CD4-positive, CD25-positive, alpha-beta regulatory T cell (primary cell): ENCODE results near the gene CSMD2. TPM values are rescaled to one million over a fixed set of nuclear protein-coding genes. Genes with fewer than 3 reads are reported as not detected.

Experiments used
- ATAC-seq, 2 donors: fragments of 150-1000 bp; cut with Tn5 transposase; one replicate each; pipeline ENCODE4 v1.10.0; 2021; ENCODE audit warnings: low read depth in 2 of 2, moderate number of reproducible peaks in 2 of 2, moderate library complexity in 1 of 2
- DNase-seq, 3 donors: peaks; one replicate each; pipeline versions ENCODE4 v3.0.0 to v3.0.0-alpha.2; 2012 to 2022; ENCODE audit warnings: mixed read lengths in 1 of 3
- H3K27ac ChIP-seq: one replicate; pipeline ENCODE4 v1.7.0; 2013; ENCODE audit warnings: mild to moderate bottlenecking, low read length; ENCODE audit not compliant: insufficient read depth, poor library complexity, severe bottlenecking
- H3K27me3 ChIP-seq: one replicate; pipeline ENCODE4 v1.7.0; 2013; ENCODE audit warnings: low read length; ENCODE audit not compliant: control insufficient read depth, insufficient read depth
- H3K36me3 ChIP-seq: one replicate; pipeline ENCODE4 v1.7.0; 2013; ENCODE audit warnings: mild to moderate bottlenecking, low read length, moderate library complexity; ENCODE audit not compliant: control insufficient read depth, insufficient read depth
- H3K4me1 ChIP-seq: 2 replicates; pipeline ENCODE4 v1.7.0; 2013; ENCODE audit warnings: mild to moderate bottlenecking, low read length; ENCODE audit not compliant: insufficient read depth, control insufficient read depth, poor library complexity, severe bottlenecking
- H3K4me3 ChIP-seq: one replicate; pipeline ENCODE4 v1.7.0; 2013; ENCODE audit warnings: low read depth, mild to moderate bottlenecking, low read length, moderate library complexity
- H3K9me3 ChIP-seq, 2 experiments: 1 replicate in 1 of 2; 2 replicates in 1 of 2; pipeline ENCODE4 v1.7.0; 2013; ENCODE audit warnings: low read length in 2 of 2, mild to moderate bottlenecking in 1 of 2, moderate library complexity in 1 of 2; ENCODE audit not compliant: control insufficient read depth in 2 of 2
- H3K27ac Mint-ChIP-seq, 3 donors: one replicate each; pipeline ENCODE4 v1.8.0; 2020 to 2022; ENCODE audit warnings: mild to moderate bottlenecking in 3 of 3, mixed read lengths in 3 of 3, moderate library complexity in 2 of 3
- H3K27me3 Mint-ChIP-seq: one replicate; pipeline ENCODE4 v1.8.0; 2022; ENCODE audit warnings: mild to moderate bottlenecking, mixed read lengths
- H3K36me3 Mint-ChIP-seq: one replicate; pipeline ENCODE4 v1.8.0; 2020; ENCODE audit warnings: mixed read lengths
- H3K4me1 Mint-ChIP-seq, 4 donors: one replicate each; pipeline ENCODE4 v1.8.0; 2020 to 2022; ENCODE audit warnings: mixed read lengths in 4 of 4, mild to moderate bottlenecking in 1 of 4
- H3K4me3 Mint-ChIP-seq, 4 donors: one replicate each; pipeline ENCODE4 v1.8.0; 2020 to 2022; ENCODE audit warnings: mild to moderate bottlenecking in 4 of 4, mixed read lengths in 4 of 4, moderate library complexity in 3 of 4
- H3K9me3 Mint-ChIP-seq, 7 donors: one replicate each; pipeline ENCODE4 v1.8.0; 2020 to 2022; ENCODE audit warnings: mixed read lengths in 7 of 7, mild to moderate bottlenecking in 3 of 7, moderate library complexity in 2 of 7
- polyA plus RNA-seq, 4 donors: library from polyadenylated mRNA; unstranded; fragments of 300-500 nt; fragmentation: Illumina TruSeq; gene quantifications; one replicate each; pipeline ENCODE4 v1.2.3, GENCODE V29; 2021
- total RNA-seq: library from RNA; stranded (reverse); gene quantifications from one replicate; pipeline ENCODE4 v1.2.3, GENCODE V29; 2022

The CSMD2 gene
- total and polyA plus RNA-seq, 5 donors from 2014 or later, result not detected

DNA sequence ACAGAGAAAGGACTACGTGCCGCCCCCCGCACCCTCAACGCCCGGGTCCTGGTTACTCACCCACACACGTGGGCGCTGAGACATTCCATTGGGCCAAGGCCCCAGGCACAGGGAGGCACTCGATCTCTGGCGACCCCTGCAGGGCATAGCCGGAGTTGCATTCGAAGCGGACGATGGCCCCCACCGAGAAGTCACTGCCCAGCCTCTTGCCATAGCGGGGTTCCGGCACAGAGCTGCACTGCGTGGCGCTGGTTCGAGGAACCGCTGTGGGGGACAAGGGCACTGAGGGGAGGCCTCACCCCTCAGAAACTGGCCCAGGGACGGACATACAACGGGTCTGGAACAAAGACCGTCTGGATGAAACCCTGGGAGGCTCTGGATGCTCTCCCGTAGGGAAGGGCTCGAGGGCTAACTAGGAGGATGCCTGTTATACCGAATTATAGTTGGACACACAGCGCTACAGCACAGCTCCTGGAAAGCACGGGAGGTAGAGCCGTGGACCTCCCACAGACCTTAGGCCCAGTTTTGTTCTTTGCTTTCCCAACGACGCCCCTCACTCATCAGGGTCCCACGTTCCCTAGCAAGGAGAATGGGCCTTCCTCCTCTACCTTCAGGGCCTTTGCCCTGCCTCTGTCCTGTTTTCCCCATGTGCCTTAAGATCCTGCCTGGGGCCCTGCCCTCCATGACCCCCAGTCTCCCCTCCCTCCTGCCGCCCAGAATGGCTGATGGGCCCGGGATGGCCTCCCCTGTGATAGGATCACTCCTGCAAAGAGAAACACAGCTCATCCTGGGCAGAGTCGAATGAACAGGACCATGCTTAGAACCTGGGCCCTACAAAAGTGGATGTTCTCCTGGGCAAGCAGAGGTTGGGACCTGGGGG, 539.8 kb downstream of the CSMD2 start:
- no peak for ATAC-seq
- H3K27ac Mint-ChIP-seq, result no peak overlapping the region
- peaks cover 15% of the 10 kb centered on the region for H3K27me3 Mint-ChIP-seq

DNA sequence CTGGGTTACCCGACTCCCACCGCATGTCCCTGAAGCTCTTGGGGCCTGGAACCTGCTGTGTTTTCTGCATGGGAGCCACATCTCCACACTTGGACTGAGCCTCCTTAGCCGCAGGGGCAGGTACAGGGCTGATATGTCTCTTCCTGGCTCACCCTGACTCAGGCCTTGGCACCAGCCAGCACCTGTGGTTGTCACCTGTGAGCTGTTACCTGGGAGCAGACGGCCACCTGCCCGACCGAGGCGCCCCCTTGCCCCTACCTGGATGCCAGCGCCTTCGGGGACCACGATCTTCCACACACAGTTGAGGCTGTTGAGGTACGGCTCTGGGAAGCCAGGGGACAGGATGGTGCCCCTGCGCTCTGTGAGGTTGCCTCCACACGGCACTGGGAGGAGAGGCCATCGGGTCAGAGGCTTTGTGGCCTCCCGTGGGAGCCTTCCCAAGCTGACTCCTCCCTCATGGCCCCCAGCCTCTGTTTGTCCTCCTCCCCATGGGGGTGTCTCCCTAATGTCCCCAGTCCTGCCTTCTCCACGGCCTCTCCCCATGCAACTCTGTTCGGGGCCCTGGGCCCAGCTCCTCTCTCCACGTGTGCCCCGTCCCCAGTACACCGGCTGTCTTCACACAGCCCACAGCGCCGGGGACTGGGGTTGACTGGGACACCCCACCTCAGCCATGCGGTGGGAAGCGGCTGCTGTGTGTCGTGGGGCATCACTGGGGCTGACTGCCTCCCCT, 540.6 kb downstream of the CSMD2 start:
- Mint-ChIP-seq H3K27ac (no peak overlapping the region), H3K4me3 (no peak overlapping the region), H3K27me3 (peaks cover 19% of the 10 kb centered on the region), H3K4me1 (no peaks in the 10 kb centered on the region), H3K36me3 (no peaks in the 10 kb centered on the region), H3K9me3 (peaks cover 0 to 3% (median 0%) of the 10 kb centered on the region in 7 donors)
- no peak overlapping the region for H3K4me3 ChIP-seq
- no peaks in the 10 kb centered on the region for H3K9me3 ChIP-seq
- no peaks in the 10 kb centered on the region for H3K4me1 ChIP-seq
- H3K36me3 ChIP-seq, result no peaks in the 10 kb centered on the region
- ATAC-seq (no peak), DNase-seq (no peak)
- peaks cover 5% of the 10 kb centered on the region for H3K27me3 ChIP-seq
- H3K27ac ChIP-seq, result no peak overlapping the region

More for the DNA sequence above, 539.8 kb downstream of the CSMD2 start:
- Mint-ChIP-seq H3K4me1 (no peaks in the 10 kb centered on the region), H3K4me3 (no peak overlapping the region), H3K36me3 (no peaks in the 10 kb centered on the region), H3K9me3 (peaks cover 0 to 3% (median 0%) of the 10 kb centered on the region in 7 donors)
- Histone ChIP-seq H3K36me3 (no peaks in the 10 kb centered on the region), H3K4me1 (no peaks in the 10 kb centered on the region), H3K9me3 (no peaks in the 10 kb centered on the region), H3K4me3 (no peak overlapping the region), H3K27me3 (peaks cover 5% of the 10 kb centered on the region), H3K27ac (no peak overlapping the region)
- DNase-seq, result no peak

DNA sequence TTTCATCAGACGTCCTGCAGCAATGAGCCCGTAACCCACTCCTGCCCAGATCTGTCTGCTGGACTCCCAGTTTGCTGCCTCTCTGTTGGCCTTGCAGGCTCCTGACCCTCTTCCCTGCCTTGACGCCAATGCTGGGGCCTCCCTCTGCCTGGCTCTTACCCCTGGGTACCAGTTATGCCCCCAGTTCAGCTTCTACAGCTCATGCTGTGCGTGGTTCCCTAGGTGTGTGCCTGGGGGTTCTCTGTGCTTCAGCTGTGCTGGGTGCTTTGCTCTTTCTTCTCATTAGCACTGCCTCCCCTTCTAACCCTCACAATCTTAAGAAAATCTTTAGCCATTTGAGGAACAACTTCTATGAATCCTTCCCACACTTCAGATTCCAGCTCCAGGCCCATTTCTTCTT, 541.2 kb downstream of the CSMD2 start:
- H3K27ac Mint-ChIP-seq, result no peak overlapping the region
- no peak overlapping the region for H3K4me3 Mint-ChIP-seq
- Histone ChIP-seq H3K27ac (no peak overlapping the region), H3K36me3 (no peaks in the 10 kb centered on the region), H3K4me1 (no peaks in the 10 kb centered on the region), H3K4me3 (no peak overlapping the region), H3K27me3 (peaks cover 5% of the 10 kb centered on the region), H3K9me3 (no peaks in the 10 kb centered on the region)
- peaks cover 19% of the 10 kb centered on the region for H3K27me3 Mint-ChIP-seq
- no peak for DNase-seq
- no peak for ATAC-seq
- no peaks in the 10 kb centered on the region for H3K36me3 Mint-ChIP-seq
- H3K9me3 Mint-ChIP-seq, result peaks cover 0 to 3% (median 0%) of the 10 kb centered on the region in 7 donors
- no peaks in the 10 kb centered on the region for H3K4me1 Mint-ChIP-seq

DNA sequence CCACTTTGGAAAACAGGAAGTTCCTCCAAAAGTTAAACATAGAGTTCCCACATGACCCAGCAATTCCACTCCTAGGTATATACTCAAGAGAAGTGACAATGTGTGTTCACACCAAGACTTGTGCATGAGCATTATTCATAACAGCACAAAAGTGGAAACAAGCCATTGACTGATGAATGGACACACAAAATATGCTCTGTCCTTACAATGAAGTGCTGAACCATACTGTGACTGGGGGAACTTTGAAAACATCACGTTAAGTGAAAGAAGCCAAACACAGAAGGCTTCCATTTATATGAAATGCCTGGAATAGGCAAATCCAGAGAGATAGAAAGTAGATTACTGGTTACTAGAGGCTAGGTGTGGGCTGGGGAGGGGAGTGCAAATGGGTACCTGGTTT, 542.3 kb downstream of the CSMD2 start:
- DNase-seq (no peak), ATAC-seq (no peak)
- no peak overlapping the region for H3K4me3 ChIP-seq
- H3K36me3 Mint-ChIP-seq, result no peaks in the 10 kb centered on the region
- peaks cover 11% of the 10 kb centered on the region for H3K27me3 Mint-ChIP-seq
- no peak overlapping the region for H3K4me3 Mint-ChIP-seq
- H3K36me3 ChIP-seq, result no peaks in the 10 kb centered on the region
- peaks cover 0 to 3% (median 0%) of the 10 kb centered on the region in 7 donors for H3K9me3 Mint-ChIP-seq
- no peaks in the 10 kb centered on the region for H3K4me1 ChIP-seq
- peaks cover 2% of the 10 kb centered on the region for H3K27me3 ChIP-seq
- no peak overlapping the region for H3K27ac ChIP-seq
- no peaks in the 10 kb centered on the region for H3K4me1 Mint-ChIP-seq
- H3K27ac Mint-ChIP-seq, result no peak overlapping the region
- no peaks in the 10 kb centered on the region for H3K9me3 ChIP-seq

DNA sequence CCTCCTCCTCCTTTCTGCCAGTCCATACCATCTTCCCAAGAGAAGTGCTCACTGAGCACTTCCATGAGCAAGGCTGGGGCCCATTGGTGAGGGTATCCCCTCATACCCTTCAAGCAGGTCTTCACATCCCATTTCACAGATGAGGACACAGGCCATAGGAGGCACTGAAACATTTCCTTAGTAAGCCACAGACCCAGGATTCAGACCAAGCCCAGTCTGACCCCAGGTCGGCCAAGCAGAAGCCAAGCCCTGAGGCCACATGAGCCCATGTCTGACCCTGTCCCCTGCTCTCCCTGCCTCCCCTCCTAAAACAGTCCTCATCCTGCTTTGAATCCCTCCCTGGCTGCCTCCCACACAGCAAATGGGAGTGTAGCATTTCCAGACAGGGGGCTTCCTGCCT, 546.4 kb downstream of the CSMD2 start:
- Mint-ChIP-seq H3K9me3 (peaks cover 0 to 4% (median 0%) of the 10 kb centered on the region in 7 donors), H3K36me3 (no peaks in the 10 kb centered on the region)

DNA sequence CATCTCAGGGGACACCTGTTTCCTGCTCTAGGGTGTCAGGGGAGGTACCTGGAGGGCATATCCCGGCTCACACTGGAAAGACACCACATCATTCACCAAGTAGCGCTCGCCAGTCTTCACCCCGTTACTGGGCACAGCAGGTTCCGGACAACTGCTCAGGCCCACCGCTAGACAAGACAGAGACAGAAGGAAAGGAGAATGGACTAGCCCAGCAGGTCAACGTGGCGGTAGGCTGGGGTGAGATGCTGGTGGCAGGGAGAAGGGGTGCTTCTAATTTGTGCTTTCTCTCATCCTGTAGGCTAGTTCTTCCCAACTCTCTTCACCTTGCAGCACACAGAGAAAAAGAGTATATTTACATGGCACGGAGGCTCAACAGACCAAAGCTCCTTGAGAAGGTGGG, 547.6 kb downstream of the CSMD2 start:
- no peak overlapping the region for H3K4me3 ChIP-seq
- peaks cover 0 to 2% (median 0%) of the 10 kb centered on the region in 4 donors for H3K4me1 Mint-ChIP-seq
- peaks cover 4% of the 10 kb centered on the region for H3K27me3 ChIP-seq
- H3K9me3 Mint-ChIP-seq, result peaks cover 0 to 1% (median 0%) of the 10 kb centered on the region in 7 donors
- no peaks in the 10 kb centered on the region for H3K36me3 Mint-ChIP-seq
- H3K27ac ChIP-seq, result no peak overlapping the region
- ATAC-seq (no peak), DNase-seq (no peak)
- no peak overlapping the region for H3K4me3 Mint-ChIP-seq
- no peaks in the 10 kb centered on the region for H3K36me3 ChIP-seq
- no peaks in the 10 kb centered on the region for H3K9me3 ChIP-seq
- H3K27me3 Mint-ChIP-seq, result peaks cover 24% of the 10 kb centered on the region
- no peaks in the 10 kb centered on the region for H3K4me1 ChIP-seq
- no peak overlapping the region for H3K27ac Mint-ChIP-seq

More for the DNA sequence above, 546.4 kb downstream of the CSMD2 start:
- Mint-ChIP-seq H3K4me3 (no peak overlapping the region), H3K27ac (no peak overlapping the region), H3K4me1 (peaks cover 0 to 2% (median 0%) of the 10 kb centered on the region in 4 donors), H3K27me3 (peaks cover 24% of the 10 kb centered on the region)
- Histone ChIP-seq H3K36me3 (no peaks in the 10 kb centered on the region), H3K4me3 (no peak overlapping the region), H3K27ac (no peak overlapping the region), H3K9me3 (no peaks in the 10 kb centered on the region), H3K27me3 (peaks cover 2% of the 10 kb centered on the region), H3K4me1 (no peaks in the 10 kb centered on the region)
- ATAC-seq (no peak), DNase-seq (no peak)

DNA sequence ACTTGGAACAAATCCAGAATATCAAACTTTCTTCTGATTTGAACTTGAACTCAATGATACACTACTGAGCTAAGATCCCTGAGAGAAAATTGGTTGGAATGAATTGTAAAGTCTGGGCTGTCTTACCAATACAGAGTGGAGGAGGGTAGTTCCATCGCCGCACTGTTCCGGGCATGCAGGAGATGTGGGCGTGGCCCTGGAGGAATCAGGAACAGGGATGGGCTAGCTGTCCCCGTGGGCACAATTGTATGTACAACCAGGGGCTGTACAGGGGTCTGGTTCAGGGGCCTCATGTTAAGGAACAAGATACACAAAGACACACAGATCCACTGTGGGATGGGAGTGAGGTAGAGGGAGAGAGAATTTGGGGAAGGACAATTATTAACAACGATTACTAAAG, 548.2 kb downstream of the CSMD2 start:
- Mint-ChIP-seq H3K36me3 (no peaks in the 10 kb centered on the region), H3K4me1 (peaks cover 0 to 2% (median 0%) of the 10 kb centered on the region in 4 donors)
- ATAC-seq, result no peak

More for the DNA sequence above, 548.2 kb downstream of the CSMD2 start:
- H3K9me3 ChIP-seq, result no peaks in the 10 kb centered on the region
- H3K4me3 Mint-ChIP-seq, result no peak overlapping the region
- no peak overlapping the region for H3K4me3 ChIP-seq
- H3K27me3 ChIP-seq, result peaks cover 4% of the 10 kb centered on the region
- no peak overlapping the region for H3K27ac ChIP-seq
- peaks cover 24% of the 10 kb centered on the region for H3K27me3 Mint-ChIP-seq
- H3K9me3 Mint-ChIP-seq, result peaks cover 0 to 1% (median 0%) of the 10 kb centered on the region in 7 donors
- H3K36me3 ChIP-seq, result no peaks in the 10 kb centered on the region
- H3K4me1 ChIP-seq, result no peaks in the 10 kb centered on the region
- DNase-seq, result no peak
- no peak overlapping the region for H3K27ac Mint-ChIP-seq
